Suprapubic skin (tissue), 4 donors: ENCODE measurements around the gene PGA4. TPM values are rescaled to one million over a fixed set of nuclear protein-coding genes. Genes with fewer than 3 reads are reported as not detected.
"Not testable (repeated sequence)": the region's sequence is repeated elsewhere in the genome, so short reads cannot be mapped to it uniquely, and the experiment has no call there.

Experiments used
- DNase-seq, 2 donors: peaks; one replicate each; pipeline ENCODE4 v3.0.0-alpha.2; 2019; ENCODE audit warnings: low spot score in 2 of 2
- H3K27ac ChIP-seq: fragments of 200-600 bp; sonication (generic); one replicate; pipeline ENCODE4 v1.5.1; 2019
- H3K27me3 ChIP-seq: fragments of 200-600 bp; sonication (generic); one replicate; pipeline ENCODE4 v1.5.1; 2019
- H3K36me3 ChIP-seq: fragments of 200-600 bp; sonication (generic); one replicate; pipeline ENCODE4 v1.5.1; 2019
- H3K4me1 ChIP-seq: fragments of 200-600 bp; sonication (generic); one replicate; pipeline ENCODE4 v1.5.1; 2019
- H3K4me3 ChIP-seq: fragments of 200-600 bp; sonication (generic); one replicate; pipeline ENCODE4 v1.5.1; 2019; ENCODE audit warnings: mild to moderate bottlenecking
- H3K9me3 ChIP-seq: fragments of 200-600 bp; sonication (generic); one replicate; pipeline ENCODE4 v1.5.1; 2019
- EP300 ChIP-seq: sonication (generic); formaldehyde crosslinking; IDR thresholded peaks from one replicate; pipeline ENCODE4 v1.6.1; 2017; ENCODE audit warnings: antibody characterized with exemption
- POLR2A ChIP-seq, 2 donors: fragments of 450-650 bp; IDR thresholded peaks; one replicate each; pipeline ENCODE4 v1.6.1; 2017; ENCODE audit warnings: antibody characterized with exemption in 2 of 2, mild to moderate bottlenecking in 2 of 2, moderate library complexity in 2 of 2
- POLR2AphosphoS5 ChIP-seq, 3 donors: sonication (generic); formaldehyde crosslinking; IDR thresholded peaks; one replicate each; pipeline ENCODE4 v1.6.1; 2017; ENCODE audit warnings: antibody characterized with exemption in 3 of 3
- WGBS: methylation state at CpG from one replicate; pipeline ENCODE4 v1.1.5; 2018; 5-methylcytosine and 5-hydroxymethylcytosine counted together
- total RNA-seq, 4 donors: library from RNA; depleted of rRNA; stranded (reverse); fragments of >200 nt; gene quantifications; one replicate each; pipeline ENCODE4 v1.1.0, GENCODE V29; 2016
- TF ChIP-seq, protein P1 (sequence below), 2 donors: fragments of 200-600 bp in 1 of 2; fragments of 450-650 bp in 1 of 2; sonication (generic) in 1 of 2; IDR thresholded peaks; one replicate each; pipeline ENCODE4 v1.5.1; 2016 to 2019; ENCODE audit warnings: antibody characterized with exemption in 2 of 2, mild to moderate bottlenecking in 1 of 2, moderate library complexity in 1 of 2

PGA4 gene
- total RNA-seq: 1 to 10 TPM in 1 of 4 donors, not detected in 3; 4.8 TPM

DNA sequence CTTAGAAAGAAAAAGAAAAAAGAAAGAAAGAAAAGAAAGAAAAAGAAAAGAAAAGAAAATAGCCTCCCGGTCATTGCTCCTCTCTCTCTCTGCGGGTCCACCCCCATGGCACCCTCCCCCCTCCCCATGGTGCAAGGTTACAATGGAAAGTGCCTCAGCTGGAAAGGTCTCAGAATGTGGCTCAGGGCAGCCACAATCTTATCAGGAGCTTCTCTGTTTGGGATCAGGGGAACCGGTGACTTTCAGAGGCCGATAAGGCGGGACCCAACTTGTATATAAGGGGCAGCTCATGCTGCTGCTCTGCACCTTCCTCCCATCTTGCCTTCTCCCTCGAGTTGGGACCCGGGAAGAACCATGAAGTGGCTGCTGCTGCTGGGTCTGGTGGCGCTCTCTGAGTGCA, at the start of gene PGA4:
Gene PGA4, plus strand, starts transcription at position 301 of the 400 bp plus-strand sequence. Its CDS starts 54 bp downstream, at position 355.
- not testable (repeated sequence) for H3K9me3 ChIP-seq, DNase-seq, H3K4me3 ChIP-seq, H3K4me1 ChIP-seq, H3K27me3 ChIP-seq, H3K27ac ChIP-seq, H3K36me3 ChIP-seq
- no CpG with 5 or more reads among the region's 8 CpGs for WGBS

- peak in 1 of 2 donors; percentile 30 for DNase-seq
- TF ChIP-seq POLR2AphosphoS5 (IDR thresholded peaks at IDR 0.05): no peak
These were observed 49.8 kb upstream of the PGA4 start for GRCh38 chr11:61172356-61172755.

GRCh38 chr11:61172888-61173287, 49.3 kb upstream of the PGA4 start:
- no peak for TF ChIP-seq POLR2A (IDR thresholded peaks at IDR 0.05)
- TF ChIP-seq, protein P1, sequence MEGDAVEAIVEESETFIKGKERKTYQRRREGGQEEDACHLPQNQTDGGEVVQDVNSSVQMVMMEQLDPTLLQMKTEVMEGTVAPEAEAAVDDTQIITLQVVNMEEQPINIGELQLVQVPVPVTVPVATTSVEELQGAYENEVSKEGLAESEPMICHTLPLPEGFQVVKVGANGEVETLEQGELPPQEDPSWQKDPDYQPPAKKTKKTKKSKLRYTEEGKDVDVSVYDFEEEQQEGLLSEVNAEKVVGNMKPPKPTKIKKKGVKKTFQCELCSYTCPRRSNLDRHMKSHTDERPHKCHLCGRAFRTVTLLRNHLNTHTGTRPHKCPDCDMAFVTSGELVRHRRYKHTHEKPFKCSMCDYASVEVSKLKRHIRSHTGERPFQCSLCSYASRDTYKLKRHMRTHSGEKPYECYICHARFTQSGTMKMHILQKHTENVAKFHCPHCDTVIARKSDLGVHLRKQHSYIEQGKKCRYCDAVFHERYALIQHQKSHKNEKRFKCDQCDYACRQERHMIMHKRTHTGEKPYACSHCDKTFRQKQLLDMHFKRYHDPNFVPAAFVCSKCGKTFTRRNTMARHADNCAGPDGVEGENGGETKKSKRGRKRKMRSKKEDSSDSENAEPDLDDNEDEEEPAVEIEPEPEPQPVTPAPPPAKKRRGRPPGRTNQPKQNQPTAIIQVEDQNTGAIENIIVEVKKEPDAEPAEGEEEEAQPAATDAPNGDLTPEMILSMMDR (IDR thresholded peaks at IDR 0.05): no peak
- no peak for TF ChIP-seq POLR2AphosphoS5 (IDR thresholded peaks at IDR 0.05)
- no peak for TF ChIP-seq EP300
- peak in 1 of 2 donors; percentile 43 for DNase-seq
- WGBS: 100% methylated on average over 3 of the region's 3 CpGs
- peaks cover 2% of the 10 kb centered on the region for H3K27me3 ChIP-seq
- H3K4me1 ChIP-seq: no peaks in the 10 kb centered on the region
- no peak overlapping the region for H3K4me3 ChIP-seq
- no peaks in the 10 kb centered on the region for H3K36me3 ChIP-seq
- H3K9me3 ChIP-seq: no peaks in the 10 kb centered on the region
- H3K27ac ChIP-seq: no peak overlapping the region

More at GRCh38 chr11:61172356-61172755, 49.8 kb upstream of the PGA4 start:
- H3K27me3 ChIP-seq: peaks cover 2% of the 10 kb centered on the region
- no peak overlapping the region for H3K27ac ChIP-seq
- H3K36me3 ChIP-seq: no peaks in the 10 kb centered on the region
- WGBS: 63% methylated on average over 5 of the region's 5 CpGs
- no peaks in the 10 kb centered on the region for H3K4me1 ChIP-seq
- H3K4me3 ChIP-seq: no peak overlapping the region
- no peaks in the 10 kb centered on the region for H3K9me3 ChIP-seq

GRCh38 chr11:61173456-61173855, 48.7 kb upstream of the PGA4 start:
- Histone ChIP-seq H3K4me3 (no peak overlapping the region), H3K36me3 (no peaks in the 10 kb centered on the region), H3K4me1 (no peaks in the 10 kb centered on the region), H3K9me3 (no peaks in the 10 kb centered on the region), H3K27me3 (peaks cover 2% of the 10 kb centered on the region), H3K27ac (no peak overlapping the region)
- peak in 1 of 2 donors; percentile 18 for DNase-seq
- 78% methylated on average over 4 of the region's 4 CpGs for WGBS
- TF ChIP-seq, protein P1 (IDR thresholded peaks at IDR 0.05): no peak
- TF ChIP-seq POLR2AphosphoS5 (IDR thresholded peaks at IDR 0.05) (no peak), EP300 (no peak), POLR2A (IDR thresholded peaks at IDR 0.05) (no peak)

DNA sequence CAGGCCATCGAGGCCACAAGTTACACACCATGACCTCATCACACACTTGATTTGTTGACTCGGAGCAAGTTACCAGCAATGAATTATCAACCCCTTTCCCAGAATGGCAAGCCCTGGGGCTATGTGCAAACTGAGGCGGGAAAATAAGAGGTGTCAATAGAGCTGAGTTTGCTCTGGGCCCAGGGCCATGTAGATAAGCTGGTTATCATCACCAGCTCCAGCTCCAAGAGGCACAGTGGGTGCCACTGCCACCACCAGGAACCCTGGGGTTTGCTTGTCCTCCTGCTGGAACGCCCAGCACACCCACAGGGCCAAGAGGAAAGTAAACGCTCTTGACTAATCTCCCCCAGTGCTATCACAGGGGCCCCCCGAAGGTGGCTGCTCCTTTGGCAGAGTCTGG, 47.9 kb upstream of the PGA4 start:
- Histone ChIP-seq H3K9me3 (no peaks in the 10 kb centered on the region), H3K27me3 (peaks cover 2% of the 10 kb centered on the region), H3K36me3 (no peaks in the 10 kb centered on the region), H3K27ac (no peak overlapping the region), H3K4me3 (no peak overlapping the region), H3K4me1 (no peaks in the 10 kb centered on the region)
- 74% methylated on average over 5 of the region's 6 CpGs for WGBS
- DNase-seq: no peak
- TF ChIP-seq POLR2A (IDR thresholded peaks at IDR 0.05) (no peak), POLR2AphosphoS5 (IDR thresholded peaks at IDR 0.05) (no peak), EP300 (no peak)
- TF ChIP-seq, protein P1 (IDR thresholded peaks at IDR 0.05): no peak

DNA sequence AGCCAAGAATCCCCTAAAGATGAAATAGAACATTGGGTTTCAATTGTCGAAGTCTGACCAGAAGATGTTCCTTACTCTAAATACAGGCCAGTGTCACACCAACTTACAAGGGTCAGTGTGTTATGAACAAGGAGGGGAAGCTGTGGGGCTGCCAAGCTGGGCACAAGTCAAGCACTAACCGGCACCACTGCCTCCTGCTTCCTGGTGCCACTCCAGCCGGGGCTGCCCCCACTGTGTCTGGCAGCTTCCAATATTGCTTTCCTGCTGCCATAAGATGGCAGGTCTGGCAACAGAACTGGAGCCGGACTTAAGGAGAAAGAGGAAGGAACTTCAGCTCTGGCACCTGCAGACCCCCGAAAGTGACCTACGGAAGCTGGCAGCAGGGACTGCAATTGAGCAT, 47.2 kb upstream of the PGA4 start:
- no peaks in the 10 kb centered on the region for H3K9me3 ChIP-seq
- peaks cover 2% of the 10 kb centered on the region for H3K27me3 ChIP-seq
- H3K4me1 ChIP-seq: no peaks in the 10 kb centered on the region
- H3K27ac ChIP-seq: no peak overlapping the region
- H3K36me3 ChIP-seq: no peaks in the 10 kb centered on the region
- WGBS: 88% methylated on average over 2 of the region's 6 CpGs
- DNase-seq: no peak
- no peak for TF ChIP-seq POLR2AphosphoS5 (IDR thresholded peaks at IDR 0.05)
- TF ChIP-seq POLR2A (IDR thresholded peaks at IDR 0.05): no peak
- TF ChIP-seq, protein P1 (IDR thresholded peaks at IDR 0.05): no peak
- TF ChIP-seq EP300: no peak
- H3K4me3 ChIP-seq: no peak overlapping the region
